HCT116 (cell line): ENCODE results near the gene SCAF8. TPM values are rescaled to one million over a fixed set of nuclear protein-coding genes. Genes with fewer than 3 reads are reported as not detected.
A peak's percentile ranks its signal among the peaks of the same experiment; 100 is the strongest.

Source experiments
- ATAC-seq: fragments of 200-7000 bp; cut with Tn5 transposase; 2 replicates; pipeline ENCODE4 v1.9.1; 2020; ENCODE audit warnings: mild to moderate bottlenecking, moderate library complexity
- BruUV-seq: library from RNA; stranded (reverse); fragments of 400-500 nt; replicated peaks from 2 replicates; lab custom pipeline; 2021; lab: Mats Ljungman, UMichigan
- CTCF ChIA-PET: fragments of 300-600 bp; sonication (Branson Sonifier 250); formaldehyde crosslinking; loops from one replicate; lab custom pipeline; 2021; ENCODE audit warnings: antibody characterized with exemption; lab: Charles Lee
- POLR2A ChIA-PET: fragments of 300-600, 350-600 bp; sonication (Branson Sonifier 250); formaldehyde crosslinking; loops from one replicate; lab custom pipeline; 2021; ENCODE audit warnings: antibody characterized with exemption; lab: Charles Lee
- RAD21 ChIA-PET, 2 experiments: fragments of 300-600 bp; sonication (Branson Sonifier 250); formaldehyde crosslinking; loops; one replicate each; lab custom pipeline; 2023; ENCODE audit warnings: low total read pairs in 2 of 2; ENCODE audit not compliant: uncharacterized antibody in 2 of 2, unreplicated experiment in 2 of 2, low non-redundant PET in 1 of 2; lab: Charles Lee
- DNase-seq: peaks from one replicate; pipeline ENCODE4 v3.0.0-alpha.2; 2010; ENCODE audit warnings: low read depth, low spot score
- H2AFZ ChIP-seq: fragments of 200-600 bp; shearing (Covaris generic), sonication (generic); 2 replicates; pipeline ENCODE4 v1.6.1; 2017; ENCODE audit warnings: low read depth, mixed run types, mixed read lengths, antibody characterized with exemption, low read length; ENCODE audit not compliant: poor library complexity, severe bottlenecking
- H3K27ac ChIP-seq: 2 replicates; pipeline ENCODE4 v1.5.1; 2012; ENCODE audit warnings: low read depth, low read length
- H3K27me3 ChIP-seq: fragments of 200-600 bp; sonication (generic); 2 replicates; pipeline ENCODE4 v1.6.1; 2016; ENCODE audit warnings: mixed run types, low read length, mixed read lengths; ENCODE audit not compliant: insufficient read depth
- H3K36me3 ChIP-seq, 2 experiments: fragments of 200-500 bp in 1 of 2; fragments of 200-600 bp in 1 of 2; sonication (Bioruptor generic) in 1 of 2; sonication (generic) in 1 of 2; 2 replicates each; pipeline versions ENCODE4 v1.5.1 to v1.6.1; 2014 to 2016; ENCODE audit warnings: low read length in 2 of 2, inconsistent platforms in 1 of 2, mixed read lengths in 1 of 2, mixed run types in 1 of 2; ENCODE audit not compliant: insufficient read depth in 2 of 2, control insufficient read depth in 1 of 2
- H3K4me1 ChIP-seq, 2 experiments: fragments of 200-600 bp in 1 of 2; sonication (generic) in 1 of 2; 2 replicates each; pipeline versions ENCODE4 v1.5.1 to v1.6.1; 2012 to 2017; ENCODE audit warnings: low read length in 2 of 2, inconsistent platforms in 1 of 2, mild to moderate bottlenecking in 1 of 2, mixed read lengths in 1 of 2, mixed run types in 1 of 2, moderate library complexity in 1 of 2; ENCODE audit not compliant: insufficient read depth in 2 of 2, control insufficient read depth in 1 of 2
- H3K4me2 ChIP-seq: fragments of 200-600 bp; sonication (generic); 2 replicates; pipeline ENCODE4 v1.6.1; 2017; ENCODE audit warnings: mixed run types, low read length, mixed read lengths
- H3K4me3 ChIP-seq, 2 experiments: fragments of 200-600 bp in 1 of 2; sonication (generic) in 1 of 2; replicated peaks in 1 of 2; 2 replicates each; pipeline ENCODE4 v1.5.1; 2011 to 2016; ENCODE audit warnings: low read length in 2 of 2, control low read depth in 1 of 2, low read depth in 1 of 2, mild to moderate bottlenecking in 1 of 2, mixed read lengths in 1 of 2, mixed run types in 1 of 2
- H3K79me2 ChIP-seq: fragments of 200-600 bp; sonication (generic); 2 replicates; pipeline ENCODE4 v1.6.1; 2017; ENCODE audit warnings: mild to moderate bottlenecking, mixed run types, low read length, moderate library complexity, mixed read lengths; ENCODE audit not compliant: insufficient read depth
- H3K9ac ChIP-seq: fragments of 200-600 bp; sonication (generic); 2 replicates; pipeline ENCODE4 v1.6.1; 2016; ENCODE audit warnings: low read length, mixed read lengths
- H3K9me2 ChIP-seq: fragments of 200-600 bp; sonication (generic), shearing (Covaris generic); 2 replicates; pipeline ENCODE4 v1.6.1; 2017; ENCODE audit warnings: mixed run types, mild to moderate bottlenecking, moderate library complexity; ENCODE audit not compliant: insufficient read depth
- H3K9me3 ChIP-seq, 2 experiments: fragments of 200-500 bp in 1 of 2; fragments of 200-600 bp in 1 of 2; sonication (Bioruptor generic) in 1 of 2; sonication (generic) in 1 of 2; 2 replicates each; pipeline ENCODE4 v1.6.1; 2014 to 2017; ENCODE audit warnings: low read length in 2 of 2, mixed read lengths in 2 of 2, inconsistent platforms in 1 of 2, low read depth in 1 of 2, mild to moderate bottlenecking in 1 of 2, mixed run types in 1 of 2, moderate library complexity in 1 of 2; ENCODE audit not compliant: control insufficient read depth in 1 of 2, insufficient read depth in 1 of 2
- H4K20me1 ChIP-seq: fragments of 200-600 bp; sonication (generic), shearing (Covaris generic); 2 replicates; pipeline ENCODE4 v1.6.1; 2017; ENCODE audit warnings: mixed run types, mild to moderate bottlenecking, moderate library complexity; ENCODE audit not compliant: insufficient read depth
- CBX3 ChIP-seq: IDR thresholded peaks from 2 replicates; pipeline ENCODE4 v1.6.1; 2012; ENCODE audit warnings: low read depth
- CEBPB ChIP-seq: IDR thresholded peaks from 2 replicates; pipeline ENCODE4 v1.6.1; 2012; ENCODE audit warnings: low read depth
- EGR1 ChIP-seq: IDR thresholded peaks from 2 replicates; pipeline ENCODE4 v1.6.1; 2012; ENCODE audit warnings: low read depth
- ELF1 ChIP-seq: IDR thresholded peaks from 2 replicates; pipeline ENCODE4 v1.6.1; 2012; ENCODE audit warnings: low read depth, borderline replicate concordance
- EZH2 ChIP-seq: fragments of 200-600 bp; sonication (generic); IDR thresholded peaks from 2 replicates; pipeline ENCODE4 v1.6.1; 2017; ENCODE audit warnings: antibody characterized with exemption, mixed run types
- EZH2phosphoT487 ChIP-seq: fragments of 200-600 bp; IDR thresholded peaks from 2 replicates; pipeline ENCODE4 v1.6.1; 2018; ENCODE audit warnings: antibody characterized with exemption, borderline replicate concordance
- FOSL1 ChIP-seq: IDR thresholded peaks from 2 replicates; pipeline ENCODE4 v1.6.1; 2012; ENCODE audit warnings: low read depth
- JUND ChIP-seq: IDR thresholded peaks from 2 replicates; pipeline ENCODE4 v1.6.1; 2012
- POLR2A ChIP-seq: IDR thresholded peaks from 2 replicates; pipeline ENCODE4 v1.7.0; 2011; ENCODE audit warnings: borderline replicate concordance; ENCODE audit not compliant: insufficient read depth, insufficient read length; ENCODE audit errors: extremely low read depth
- RAD21 ChIP-seq: IDR thresholded peaks from 2 replicates; pipeline ENCODE4 v1.6.1; 2012; ENCODE audit warnings: low read depth, mild to moderate bottlenecking
- REST ChIP-seq: IDR thresholded peaks from 2 replicates; pipeline ENCODE4 v1.6.1; 2012; ENCODE audit warnings: low read depth
- SIN3A ChIP-seq: IDR thresholded peaks from 2 replicates; pipeline ENCODE4 v1.6.1; 2012; ENCODE audit warnings: low read depth
- TCF7L2 ChIP-seq: IDR thresholded peaks from 2 replicates; pipeline ENCODE4 v1.7.0; 2011; ENCODE audit warnings: borderline replicate concordance, inconsistent platforms; ENCODE audit not compliant: insufficient read depth, insufficient read length; ENCODE audit errors: extremely low read depth
- YY1 ChIP-seq: IDR thresholded peaks from 2 replicates; pipeline ENCODE4 v1.6.1; 2011; ENCODE audit warnings: low read length, low read depth, moderate library complexity, mild to moderate bottlenecking; ENCODE audit not compliant: insufficient replicate concordance; ENCODE audit errors: extremely low read depth
- ZBTB33 ChIP-seq: IDR thresholded peaks from 2 replicates; pipeline ENCODE4 v1.6.1; 2011; ENCODE audit warnings: mild to moderate bottlenecking, low read length, moderate library complexity; ENCODE audit not compliant: insufficient replicate concordance; ENCODE audit errors: extremely low read depth
- intact Hi-C: fragments of 100-400 bp; cut with micrococcal nuclease; formaldehyde crosslinking; loops from 2 replicates; pipeline ENCODE4 v1.10.0; 2022
- microRNA counts: library from miRNA; unstranded; fragments of <30 nt; microRNA quantifications from one replicate; lab custom pipeline; 2015
- microRNA-seq: library from miRNA; unstranded; fragments of <30 nt; microRNA quantifications from one replicate; pipeline ENCODE4, GENCODE V29; 2016; ENCODE audit warnings: borderline number of aligned reads
- total RNA-seq: library from RNA; stranded (reverse); gene quantifications from one replicate; pipeline ENCODE4 v1.2.1, GENCODE V29; 2021; ENCODE audit not compliant: unreplicated experiment

The SCAF8 gene
- total RNA-seq, 1 experiment from 2014 or later: 34.6 TPM

- no peak overlapping the region for H3K27ac ChIP-seq
- H3K4me2 ChIP-seq: no peak overlapping the region
- ChIA-PET POLR2A (no interaction called here), RAD21 (no interaction called here), CTCF (no interaction called here)
- H3K4me1 ChIP-seq: no peaks in the 10 kb centered on the region
- H3K4me3 ChIP-seq: no peak overlapping the region
- no peaks in the 10 kb centered on the region for H4K20me1 ChIP-seq
- H3K27me3 ChIP-seq: no peaks in the 10 kb centered on the region
- TF ChIP-seq ELF1 (no peak), REST (no peak), EZH2 (no peak), TCF7L2 (no peak), FOSL1 (no peak), RAD21 (no peak), EGR1 (no peak), ZBTB33 (no peak), POLR2A (no peak), YY1 (no peak), EZH2phosphoT487 (no peak), CEBPB (no peak), SIN3A (no peak), JUND (no peak), CBX3 (no peak)
- BruUV-seq: no TSS peak
- H3K36me3 ChIP-seq: no peaks in the 10 kb centered on the region
- no peaks in the 10 kb centered on the region for H3K9me2 ChIP-seq
- ATAC-seq: peak; percentile 25; the same call in 1 of the 2 replicates
- intact Hi-C loops: no loop called here
- H2AFZ ChIP-seq: no peak overlapping the region
- no peaks in the 10 kb centered on the region for H3K9me3 ChIP-seq
- DNase-seq: no peak
- no peaks in the 10 kb centered on the region for H3K79me2 ChIP-seq
- H3K9ac ChIP-seq: no peak overlapping the region
These were observed 148.9 kb downstream of the SCAF8 start for GRCh38 chr6:154882107-154882506.

MicroRNAs encoded within 50 kb of the gene (microRNA counts, 767-probe panel; counts per million panel counts)
- microRNA hsa-miR-1273c (lab: Ali Mortazavi, UCI): not detected

Small RNAs within 50 kb of the gene (microRNA-seq; reads per million reads assigned to microRNA genes)
- gene MIR1273C: not detected

Other genes with a start within 250 kb of the SCAF8 start
- 15.4 TPM for gene CNKSR3, start 222.7 kb upstream of the SCAF8 start, total RNA-seq